GM23338 (cell line): Measurements from ENCODE around the gene NUP43.

Experiments
- CREB1 ChIP-seq: fragments of 250-450 bp; sonication (Bioruptor Pico); IDR thresholded peaks from 2 replicates; pipeline ENCODE4 v1.5.0; 2020; ENCODE audit warnings: low read depth, mild to moderate bottlenecking, moderate library complexity
- EZH2 ChIP-seq: fragments of 200-600 bp; sonication (generic); IDR thresholded peaks from one replicate; pipeline ENCODE4 v1.8.0; 2017; ENCODE audit warnings: antibody characterized with exemption, mild to moderate bottlenecking, low read depth; ENCODE audit not compliant: unreplicated experiment
- EZH2phosphoT487 ChIP-seq: fragments of 200-600 bp; sonication (generic); IDR thresholded peaks from one replicate; pipeline ENCODE4 v1.8.1; 2018; ENCODE audit warnings: antibody characterized with exemption; ENCODE audit not compliant: unreplicated experiment
- JUNB ChIP-seq: IDR thresholded peaks from one replicate; pipeline ENCODE4 v1.6.1; 2016; ENCODE audit warnings: antibody characterized with exemption; ENCODE audit not compliant: unreplicated experiment
- NANOG ChIP-seq: IDR thresholded peaks from 2 replicates; pipeline ENCODE4 v1.6.1; 2016; ENCODE audit warnings: antibody characterized with exemption, borderline replicate concordance
- POLR2AphosphoS5 ChIP-seq: IDR thresholded peaks from 2 replicates; pipeline ENCODE4 v1.6.1; 2016; ENCODE audit warnings: antibody characterized with exemption, low read depth
- STAT1 ChIP-seq: IDR thresholded peaks from one replicate; pipeline ENCODE4 v1.6.1; 2016; ENCODE audit warnings: antibody characterized with exemption; ENCODE audit not compliant: unreplicated experiment
- ZNF114 ChIP-seq: fragments of 250-450 bp; sonication (Bioruptor Pico); IDR thresholded peaks from 2 replicates; pipeline ENCODE4 v1.5.0; 2020; ENCODE audit warnings: mild to moderate bottlenecking, moderate library complexity
- ZNF331 ChIP-seq: fragments of 250-450 bp; sonication (Bioruptor Pico); IDR thresholded peaks from 2 replicates; pipeline ENCODE4 v1.5.0; 2020; ENCODE audit warnings: low read depth, mild to moderate bottlenecking, moderate library complexity
- TF ChIP-seq, protein P1 (sequence below), 2 experiments: fragments of 200-600 bp in 1 of 2; sonication (generic) in 1 of 2; conservative IDR thresholded peaks; 2 replicates each; pipeline versions ENCODE4 v1.5.1 to v1.6.1; 2016 to 2017; ENCODE audit warnings: antibody characterized with exemption in 2 of 2, low read depth in 2 of 2, mild to moderate bottlenecking in 2 of 2, moderate library complexity in 1 of 2
- TF ChIP-seq, protein P2 (sequence below): IDR thresholded peaks from one replicate; pipeline ENCODE4 v1.6.1; 2018; ENCODE audit warnings: antibody characterized with exemption; ENCODE audit not compliant: unreplicated experiment
- TF ChIP-seq, protein P3 (sequence below): IDR thresholded peaks from 2 replicates; pipeline ENCODE4 v1.6.1; 2016; ENCODE audit warnings: antibody characterized with exemption

DNA sequence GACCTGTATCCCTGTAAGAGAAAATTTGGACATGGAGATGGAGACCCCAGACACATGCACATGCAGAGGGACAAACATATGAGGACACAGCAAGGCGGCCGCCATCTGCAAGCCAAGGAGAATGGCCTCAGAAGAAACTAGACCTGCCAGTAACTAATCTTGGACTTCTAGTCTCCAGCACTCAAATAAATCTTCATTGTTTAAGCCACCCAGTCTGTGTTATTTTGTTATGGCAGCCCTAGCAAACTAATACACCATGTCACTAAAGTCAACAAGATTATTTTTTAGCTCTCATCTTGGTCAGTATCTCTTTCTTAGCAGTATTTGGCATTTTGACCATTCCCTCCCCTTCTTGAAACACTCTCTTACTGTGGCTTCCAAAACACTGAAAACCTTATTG is 55.1 kb downstream of the NUP43 start:
- TF ChIP-seq, protein P1, sequence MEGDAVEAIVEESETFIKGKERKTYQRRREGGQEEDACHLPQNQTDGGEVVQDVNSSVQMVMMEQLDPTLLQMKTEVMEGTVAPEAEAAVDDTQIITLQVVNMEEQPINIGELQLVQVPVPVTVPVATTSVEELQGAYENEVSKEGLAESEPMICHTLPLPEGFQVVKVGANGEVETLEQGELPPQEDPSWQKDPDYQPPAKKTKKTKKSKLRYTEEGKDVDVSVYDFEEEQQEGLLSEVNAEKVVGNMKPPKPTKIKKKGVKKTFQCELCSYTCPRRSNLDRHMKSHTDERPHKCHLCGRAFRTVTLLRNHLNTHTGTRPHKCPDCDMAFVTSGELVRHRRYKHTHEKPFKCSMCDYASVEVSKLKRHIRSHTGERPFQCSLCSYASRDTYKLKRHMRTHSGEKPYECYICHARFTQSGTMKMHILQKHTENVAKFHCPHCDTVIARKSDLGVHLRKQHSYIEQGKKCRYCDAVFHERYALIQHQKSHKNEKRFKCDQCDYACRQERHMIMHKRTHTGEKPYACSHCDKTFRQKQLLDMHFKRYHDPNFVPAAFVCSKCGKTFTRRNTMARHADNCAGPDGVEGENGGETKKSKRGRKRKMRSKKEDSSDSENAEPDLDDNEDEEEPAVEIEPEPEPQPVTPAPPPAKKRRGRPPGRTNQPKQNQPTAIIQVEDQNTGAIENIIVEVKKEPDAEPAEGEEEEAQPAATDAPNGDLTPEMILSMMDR (conservative IDR thresholded peaks at IDR 0.05; ENCODE audit: low read depth in 2 of 2), result no peak
- TF ChIP-seq, protein P2, sequence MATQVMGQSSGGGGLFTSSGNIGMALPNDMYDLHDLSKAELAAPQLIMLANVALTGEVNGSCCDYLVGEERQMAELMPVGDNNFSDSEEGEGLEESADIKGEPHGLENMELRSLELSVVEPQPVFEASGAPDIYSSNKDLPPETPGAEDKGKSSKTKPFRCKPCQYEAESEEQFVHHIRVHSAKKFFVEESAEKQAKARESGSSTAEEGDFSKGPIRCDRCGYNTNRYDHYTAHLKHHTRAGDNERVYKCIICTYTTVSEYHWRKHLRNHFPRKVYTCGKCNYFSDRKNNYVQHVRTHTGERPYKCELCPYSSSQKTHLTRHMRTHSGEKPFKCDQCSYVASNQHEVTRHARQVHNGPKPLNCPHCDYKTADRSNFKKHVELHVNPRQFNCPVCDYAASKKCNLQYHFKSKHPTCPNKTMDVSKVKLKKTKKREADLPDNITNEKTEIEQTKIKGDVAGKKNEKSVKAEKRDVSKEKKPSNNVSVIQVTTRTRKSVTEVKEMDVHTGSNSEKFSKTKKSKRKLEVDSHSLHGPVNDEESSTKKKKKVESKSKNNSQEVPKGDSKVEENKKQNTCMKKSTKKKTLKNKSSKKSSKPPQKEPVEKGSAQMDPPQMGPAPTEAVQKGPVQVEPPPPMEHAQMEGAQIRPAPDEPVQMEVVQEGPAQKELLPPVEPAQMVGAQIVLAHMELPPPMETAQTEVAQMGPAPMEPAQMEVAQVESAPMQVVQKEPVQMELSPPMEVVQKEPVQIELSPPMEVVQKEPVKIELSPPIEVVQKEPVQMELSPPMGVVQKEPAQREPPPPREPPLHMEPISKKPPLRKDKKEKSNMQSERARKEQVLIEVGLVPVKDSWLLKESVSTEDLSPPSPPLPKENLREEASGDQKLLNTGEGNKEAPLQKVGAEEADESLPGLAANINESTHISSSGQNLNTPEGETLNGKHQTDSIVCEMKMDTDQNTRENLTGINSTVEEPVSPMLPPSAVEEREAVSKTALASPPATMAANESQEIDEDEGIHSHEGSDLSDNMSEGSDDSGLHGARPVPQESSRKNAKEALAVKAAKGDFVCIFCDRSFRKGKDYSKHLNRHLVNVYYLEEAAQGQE, result no peak
- TF ChIP-seq EZH2phosphoT487 (no peak), POLR2AphosphoS5 (no peak), EZH2 (no peak), ZNF331 (CRISPR knock-in tag) (no peak), JUNB (no peak), CREB1 (CRISPR knock-in tag) (no peak), NANOG (no peak), STAT1 (no peak), ZNF114 (CRISPR knock-in tag) (no peak)
- TF ChIP-seq, protein P3, sequence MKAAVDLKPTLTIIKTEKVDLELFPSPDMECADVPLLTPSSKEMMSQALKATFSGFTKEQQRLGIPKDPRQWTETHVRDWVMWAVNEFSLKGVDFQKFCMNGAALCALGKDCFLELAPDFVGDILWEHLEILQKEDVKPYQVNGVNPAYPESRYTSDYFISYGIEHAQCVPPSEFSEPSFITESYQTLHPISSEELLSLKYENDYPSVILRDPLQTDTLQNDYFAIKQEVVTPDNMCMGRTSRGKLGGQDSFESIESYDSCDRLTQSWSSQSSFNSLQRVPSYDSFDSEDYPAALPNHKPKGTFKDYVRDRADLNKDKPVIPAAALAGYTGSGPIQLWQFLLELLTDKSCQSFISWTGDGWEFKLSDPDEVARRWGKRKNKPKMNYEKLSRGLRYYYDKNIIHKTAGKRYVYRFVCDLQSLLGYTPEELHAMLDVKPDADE, result no peak
